CD4-positive, alpha-beta T cell treated with Interleukin-4 for 4 hours (primary cell): ENCODE measurements around the gene ADAMTS14.

Experiments
- DNase-seq: peaks from one replicate; pipeline ENCODE4 v3.0.0-alpha.2; 2020

ADAMTS14 gene

DNA sequence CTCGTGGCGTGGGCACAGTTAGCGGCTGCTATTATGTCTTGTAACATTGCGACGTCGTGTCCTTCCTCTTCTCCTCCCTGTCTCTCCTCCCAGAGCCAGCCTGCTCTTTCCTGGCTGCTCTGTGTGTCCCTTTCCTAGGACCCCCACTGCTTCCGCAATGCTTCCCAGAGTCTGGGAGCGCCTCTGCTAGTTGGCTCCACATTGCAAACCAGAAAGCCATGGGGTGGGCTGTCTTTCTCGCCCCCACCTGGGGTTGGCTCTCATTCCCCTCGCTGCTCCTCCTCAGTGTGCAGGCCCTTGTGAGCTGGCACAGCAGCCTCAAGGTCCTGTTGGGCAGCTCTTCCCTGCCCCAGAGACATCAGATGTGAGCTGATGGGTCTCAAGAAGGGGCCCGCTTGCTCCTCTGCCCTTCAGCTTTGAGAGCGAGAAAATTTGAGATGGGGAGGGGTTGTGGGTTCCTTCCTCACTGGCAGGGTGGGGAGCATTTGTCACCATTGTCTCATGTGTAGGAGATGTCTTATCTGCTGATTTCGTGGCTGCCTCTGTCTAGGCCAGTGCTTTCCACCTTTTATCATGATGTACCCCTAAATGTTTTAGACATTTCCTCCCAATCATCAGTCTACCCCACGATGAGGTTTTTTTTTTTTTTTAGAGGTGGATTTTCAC, 3.3 kb downstream of the ADAMTS14 start:
- DNase-seq: no peak

DNA sequence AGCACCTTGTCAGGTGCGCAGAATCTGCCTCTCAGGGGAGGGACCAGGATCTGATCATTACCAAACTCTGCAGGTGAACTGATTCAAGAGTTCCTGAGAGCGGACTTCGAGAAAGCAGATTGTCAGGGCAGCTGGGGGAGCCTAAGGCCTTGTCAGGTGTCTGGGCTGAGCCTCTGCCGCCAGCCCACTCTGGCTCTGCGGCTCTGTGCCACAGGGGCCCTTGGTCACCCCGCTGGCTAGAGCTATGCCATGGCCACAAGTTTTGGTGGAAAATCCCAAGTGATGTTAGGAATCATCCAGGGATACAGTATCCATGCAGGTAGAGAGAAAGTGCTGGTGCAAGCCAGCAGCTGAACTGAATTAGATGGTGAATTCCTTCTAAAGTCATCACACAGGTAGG, 4.2 kb downstream of the ADAMTS14 start:
- no peak for DNase-seq

DNA sequence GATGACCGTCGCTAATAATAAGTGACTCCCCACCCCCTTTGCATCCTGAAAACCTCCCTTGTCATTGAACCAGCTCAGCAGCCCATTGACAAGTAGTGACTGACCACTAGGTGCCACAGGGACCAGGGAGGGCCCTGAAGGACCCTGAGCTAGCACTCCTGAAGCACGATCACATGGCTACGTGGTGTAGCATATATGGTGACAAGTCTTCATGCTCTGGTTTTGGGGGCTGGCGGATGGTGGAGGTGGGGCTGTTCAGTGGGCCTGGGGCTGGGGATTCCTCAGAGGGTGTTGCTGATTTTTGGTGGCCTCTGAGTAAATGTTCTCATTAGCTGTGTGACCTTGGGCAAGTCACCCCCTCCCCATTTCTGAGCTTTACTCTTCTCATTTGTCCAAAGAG, 4.7 kb downstream of the ADAMTS14 start:
- DNase-seq: no peak

GRCh38 chr10:70677620-70678249, 5.4 kb downstream of the ADAMTS14 start:
- DNase-seq: no peak

DNA sequence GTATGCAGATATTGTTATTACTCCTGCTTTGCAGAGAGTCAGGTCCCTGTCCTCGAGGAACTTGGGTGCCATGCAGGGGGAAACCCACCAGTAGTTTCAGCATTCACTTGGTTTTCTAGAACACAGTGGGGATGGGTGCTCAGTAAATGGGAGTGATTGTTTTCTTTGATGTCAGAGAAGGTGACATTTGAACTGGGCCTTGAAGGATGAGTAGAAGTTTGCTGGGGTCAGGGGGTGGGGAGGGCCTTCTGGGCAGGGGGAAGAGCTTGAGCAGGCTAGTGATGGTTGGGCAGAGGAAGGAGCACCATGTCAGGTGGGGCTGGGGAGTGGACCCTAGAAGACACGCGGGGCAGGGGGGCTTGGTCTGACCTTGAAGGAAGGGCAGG, 5.9 kb downstream of the ADAMTS14 start:
- DNase-seq: no peak

DNA sequence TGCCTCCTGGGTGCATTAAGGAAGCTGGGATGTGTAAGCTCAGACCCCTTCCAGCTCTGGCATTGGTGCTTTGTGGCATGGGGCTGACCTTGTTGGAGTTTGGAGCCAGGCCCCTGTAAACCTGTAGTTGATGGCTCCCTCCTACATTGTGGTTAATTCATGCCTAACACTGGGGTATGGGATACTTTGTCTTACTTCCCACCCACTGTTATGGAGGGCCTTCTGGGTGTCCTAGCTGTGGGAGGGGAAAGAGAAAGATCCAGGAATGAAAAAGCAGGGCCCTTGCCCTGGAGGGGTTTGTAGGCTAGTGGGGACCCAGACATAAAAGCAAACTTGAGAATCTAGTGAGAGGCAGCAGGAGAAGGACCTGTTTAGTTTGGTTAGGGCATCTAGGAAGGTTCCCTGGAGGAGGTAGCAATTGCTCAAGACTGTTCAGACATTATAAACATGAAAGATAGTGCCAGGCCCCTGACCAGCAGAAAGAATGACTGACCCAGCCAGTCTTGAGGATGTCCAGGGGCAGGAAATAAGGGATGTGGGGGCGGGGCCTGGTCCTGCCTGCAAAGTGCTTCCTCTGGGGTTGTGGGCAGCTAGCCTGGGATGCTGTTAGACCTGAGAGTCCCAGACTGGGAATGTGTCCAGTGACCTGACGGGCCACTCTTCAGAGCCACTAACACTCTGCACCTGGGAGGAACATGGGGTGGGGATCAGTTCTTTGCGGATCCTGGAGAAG, 6.6 kb downstream of the ADAMTS14 start:
- no peak for DNase-seq

GRCh38 chr10:70679498-70679897, 7.2 kb downstream of the ADAMTS14 start:
- no peak for DNase-seq

DNA sequence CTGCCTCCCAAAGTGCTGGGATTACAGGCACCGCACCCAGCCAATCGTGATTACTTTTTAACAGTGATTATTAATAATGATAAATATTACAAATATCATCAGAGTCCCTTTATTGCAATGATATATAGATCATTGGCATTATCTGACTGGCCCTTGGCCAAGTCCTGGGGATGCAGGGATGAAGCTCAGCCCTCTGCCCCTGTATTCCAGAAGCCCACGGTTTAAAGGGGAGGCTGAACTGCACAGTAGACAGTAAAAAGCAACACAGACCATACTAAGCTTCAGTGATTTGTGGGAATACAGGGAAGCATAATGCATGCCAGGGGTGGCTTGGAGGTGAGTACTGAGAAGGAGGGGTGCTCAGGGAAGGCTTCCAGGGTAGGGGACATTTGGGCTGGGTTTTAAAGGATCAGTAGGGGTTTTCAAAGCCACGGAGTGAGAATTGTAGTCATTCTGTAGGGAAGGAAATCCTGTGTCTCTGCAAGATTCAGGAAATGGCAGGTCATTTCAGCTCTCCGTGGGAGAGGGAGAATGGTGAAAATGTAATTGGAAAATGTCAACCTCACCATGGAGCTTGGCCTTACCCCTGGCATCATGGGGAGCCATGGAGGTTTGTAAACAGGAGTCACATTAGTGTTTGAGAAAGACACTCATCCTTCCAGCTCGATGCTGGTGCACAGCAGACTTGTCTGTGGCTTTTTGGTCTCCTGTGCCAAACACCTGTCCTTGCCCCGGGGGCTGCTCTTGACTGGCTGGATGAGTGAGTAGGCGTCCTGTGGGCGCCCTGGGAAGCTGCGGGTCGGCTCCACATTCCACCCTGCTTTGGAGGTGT, 8.8 kb downstream of the ADAMTS14 start:
- no peak for DNase-seq

- no peak for DNase-seq
Observed at GRCh38 chr10:70681731-70682005, 9.4 kb downstream of the ADAMTS14 start.

DNA sequence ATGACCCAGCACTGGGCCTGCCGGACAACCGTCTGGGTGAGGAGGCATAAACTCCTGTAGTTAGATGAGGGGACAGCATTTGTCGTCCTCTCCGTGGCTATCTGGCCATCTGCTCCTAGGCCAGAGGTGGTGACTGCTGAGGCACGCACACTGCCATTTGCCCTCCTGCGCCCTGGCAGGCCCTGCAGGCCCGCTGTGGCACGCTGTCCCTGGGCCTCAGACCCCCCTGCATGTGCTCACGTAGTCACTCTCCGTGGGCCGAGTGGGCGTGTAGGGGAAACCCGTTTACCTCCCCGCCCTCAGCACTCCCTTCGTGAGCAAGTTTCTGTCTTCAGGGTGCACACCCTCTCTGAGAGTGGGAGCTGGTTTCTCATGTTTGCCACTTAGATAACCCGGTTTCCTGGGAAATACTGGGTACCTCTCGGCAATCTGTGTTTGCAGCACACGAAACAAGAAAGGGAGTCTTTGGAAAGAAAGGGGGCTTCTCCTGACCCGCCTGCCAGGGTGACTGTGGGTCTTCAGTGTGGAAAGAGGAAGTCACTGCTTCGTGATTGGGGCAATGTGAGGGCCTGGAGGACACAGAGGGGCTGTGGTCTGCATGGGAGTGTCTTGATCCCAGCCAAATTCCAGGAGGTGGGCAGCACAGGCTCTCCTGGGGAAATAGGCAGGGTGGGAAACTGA, 10.8 kb downstream of the ADAMTS14 start:
- DNase-seq: no peak

GRCh38 chr10:70683601-70683934, 11.3 kb downstream of the ADAMTS14 start:
- DNase-seq: no peak

- DNase-seq: no peak
Observed at GRCh38 chr10:70683940-70684339, 11.6 kb downstream of the ADAMTS14 start.

DNA sequence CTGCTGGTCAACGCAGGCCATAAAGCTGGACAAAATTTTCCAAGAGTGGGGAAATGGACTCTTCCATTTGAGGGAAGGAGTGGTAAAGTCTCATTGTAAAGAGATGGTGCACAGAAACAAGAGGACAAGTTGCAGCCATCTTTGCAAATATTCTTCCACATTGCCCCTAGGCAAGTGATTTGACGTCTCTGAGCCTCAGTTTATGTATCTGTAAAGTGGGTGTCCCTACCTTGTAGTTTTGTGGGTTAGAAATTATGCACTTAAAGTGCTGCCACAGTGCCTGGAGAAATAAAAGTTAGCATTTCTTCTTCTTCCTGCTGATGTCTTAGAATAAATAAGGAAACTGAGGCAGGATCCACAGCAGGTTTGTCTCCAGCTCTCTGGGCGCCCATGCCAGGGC, 12.1 kb downstream of the ADAMTS14 start:
- DNase-seq: no peak

DNA sequence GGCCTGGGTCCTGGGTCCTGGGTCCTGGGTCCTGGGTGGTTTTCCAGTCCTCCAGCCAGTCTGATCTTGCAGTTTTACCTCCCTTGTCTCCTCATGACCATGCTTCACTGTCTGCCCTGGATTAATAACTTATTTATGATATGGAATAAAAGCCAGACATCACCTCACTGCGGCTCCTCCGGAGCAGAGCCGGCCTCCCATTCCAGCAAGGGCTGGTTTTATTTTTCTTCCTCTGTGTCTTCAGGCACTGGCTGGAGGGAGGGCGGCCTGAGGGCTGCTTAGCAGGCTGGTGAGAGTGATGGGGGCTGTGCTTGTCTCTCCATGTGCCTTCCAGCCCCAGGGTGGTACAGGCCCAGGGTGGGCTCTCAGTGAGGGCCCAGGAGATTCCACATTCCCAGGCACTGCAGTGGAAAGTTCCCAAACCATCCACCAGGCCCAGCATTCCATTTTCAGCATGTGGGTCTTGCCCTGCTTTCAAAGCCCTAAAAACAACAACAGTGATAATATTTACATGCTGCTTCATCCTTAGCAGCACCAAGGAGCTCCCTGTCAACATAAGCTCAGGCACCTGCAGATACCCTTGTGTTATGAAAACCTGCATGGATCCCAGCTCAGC, 12.6 kb downstream of the ADAMTS14 start:
- DNase-seq: no peak

DNA sequence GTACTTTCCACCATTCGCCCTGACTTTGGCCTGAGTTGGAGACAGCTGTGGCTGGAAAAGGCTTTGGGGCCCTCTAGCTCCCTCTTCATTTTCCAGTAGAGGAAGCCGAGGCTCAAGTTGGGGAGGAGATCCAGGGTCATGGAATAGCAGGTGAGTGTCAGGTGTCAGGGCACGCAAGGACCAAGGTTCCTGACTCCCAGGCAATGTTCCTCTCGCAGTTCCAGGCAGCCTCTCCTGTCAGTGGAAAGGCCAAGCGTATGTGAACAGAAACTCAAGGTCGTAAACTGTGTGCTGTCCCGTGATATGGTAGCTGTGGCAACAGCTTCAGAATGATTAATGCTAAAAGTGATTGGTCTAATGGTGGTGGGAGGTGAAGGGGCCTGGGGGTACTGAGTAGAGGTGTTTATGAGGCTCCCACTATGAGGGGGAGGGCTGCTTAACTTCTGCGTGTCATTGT, 13.2 kb downstream of the ADAMTS14 start:
- no peak for DNase-seq

DNA sequence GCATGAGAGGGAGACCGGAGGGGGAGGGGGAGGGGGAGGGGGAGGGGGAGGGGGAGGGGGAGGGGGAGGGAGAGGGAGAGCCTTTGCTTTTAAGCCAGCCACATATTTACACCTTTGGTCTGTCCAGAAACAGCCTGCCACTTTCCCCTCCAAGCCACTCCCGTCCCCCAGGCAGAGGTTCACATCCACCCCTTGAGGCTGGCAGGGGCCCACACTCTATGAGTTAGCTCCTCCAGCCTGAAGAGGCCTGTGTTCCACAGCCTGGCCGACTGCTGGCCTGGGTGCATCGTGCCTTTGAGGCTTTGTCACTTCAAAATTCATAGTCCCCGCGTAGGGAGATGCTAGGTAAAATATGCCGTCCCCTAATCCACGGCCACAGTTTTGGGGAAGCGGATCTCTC, 16.5 kb downstream of the ADAMTS14 start:
- DNase-seq: no peak

DNA sequence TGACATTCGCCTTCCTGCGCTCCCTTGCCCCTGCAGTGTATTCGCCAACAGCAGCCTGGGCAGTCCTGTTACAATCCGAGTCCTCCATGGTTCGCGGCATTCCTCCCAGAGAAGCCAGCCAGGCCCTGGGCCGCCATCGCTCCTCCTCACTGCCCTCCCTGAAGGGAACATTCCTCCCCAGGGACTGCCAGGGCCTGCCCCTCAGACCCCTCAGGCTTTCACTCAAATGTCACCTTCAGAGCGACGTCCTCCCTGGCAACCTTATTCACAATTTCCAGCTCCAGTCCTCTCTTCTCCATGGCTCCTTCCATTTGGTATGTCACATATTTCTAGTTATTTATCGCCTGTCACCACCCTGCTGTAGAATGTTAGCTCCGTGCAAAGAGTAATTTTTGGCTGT, 17.4 kb downstream of the ADAMTS14 start:
- no peak for DNase-seq

DNA sequence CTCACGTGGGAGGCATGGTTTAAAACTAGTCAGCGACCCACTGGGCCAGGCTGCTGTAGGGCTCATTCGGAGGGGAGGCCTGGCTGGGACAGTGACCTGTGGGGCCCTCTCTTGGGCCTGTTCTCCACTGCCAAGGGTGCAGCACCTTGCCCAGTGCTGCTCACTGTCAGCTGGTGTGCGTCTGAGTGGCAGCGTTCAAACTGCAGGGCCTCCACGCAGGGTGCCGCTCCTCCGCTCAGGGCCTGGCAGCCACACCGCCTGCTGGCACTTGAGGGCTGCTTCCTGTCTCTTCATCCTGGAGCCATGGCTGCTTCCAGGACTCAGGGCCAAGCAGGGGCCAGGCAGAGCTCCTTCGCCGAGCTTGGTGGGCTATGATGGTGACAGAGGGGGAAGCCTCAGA, 18.3 kb downstream of the ADAMTS14 start:
- DNase-seq: no peak

DNA sequence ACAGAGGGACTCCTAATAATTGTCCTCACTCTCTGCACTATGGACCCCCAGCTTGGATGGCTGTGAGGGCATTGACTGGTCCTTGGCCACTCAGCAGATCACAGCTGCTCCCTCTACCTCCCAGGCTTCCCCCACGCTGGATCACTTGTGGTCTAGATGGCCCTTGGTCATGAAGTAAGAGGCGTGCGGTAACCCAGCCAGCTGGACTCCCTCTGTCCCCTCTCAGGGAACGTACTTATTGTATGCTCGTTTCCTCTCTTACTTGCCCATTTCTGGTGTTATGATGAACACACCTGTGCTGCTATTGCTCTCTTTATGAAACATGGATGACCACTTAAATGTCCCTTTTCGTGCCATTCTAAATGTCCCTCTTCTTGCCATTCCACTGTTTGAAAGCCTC, 19.3 kb downstream of the ADAMTS14 start:
- no peak for DNase-seq

- no peak for DNase-seq
Observed at GRCh38 chr10:70692043-70692603, 19.8 kb downstream of the ADAMTS14 start.

DNA sequence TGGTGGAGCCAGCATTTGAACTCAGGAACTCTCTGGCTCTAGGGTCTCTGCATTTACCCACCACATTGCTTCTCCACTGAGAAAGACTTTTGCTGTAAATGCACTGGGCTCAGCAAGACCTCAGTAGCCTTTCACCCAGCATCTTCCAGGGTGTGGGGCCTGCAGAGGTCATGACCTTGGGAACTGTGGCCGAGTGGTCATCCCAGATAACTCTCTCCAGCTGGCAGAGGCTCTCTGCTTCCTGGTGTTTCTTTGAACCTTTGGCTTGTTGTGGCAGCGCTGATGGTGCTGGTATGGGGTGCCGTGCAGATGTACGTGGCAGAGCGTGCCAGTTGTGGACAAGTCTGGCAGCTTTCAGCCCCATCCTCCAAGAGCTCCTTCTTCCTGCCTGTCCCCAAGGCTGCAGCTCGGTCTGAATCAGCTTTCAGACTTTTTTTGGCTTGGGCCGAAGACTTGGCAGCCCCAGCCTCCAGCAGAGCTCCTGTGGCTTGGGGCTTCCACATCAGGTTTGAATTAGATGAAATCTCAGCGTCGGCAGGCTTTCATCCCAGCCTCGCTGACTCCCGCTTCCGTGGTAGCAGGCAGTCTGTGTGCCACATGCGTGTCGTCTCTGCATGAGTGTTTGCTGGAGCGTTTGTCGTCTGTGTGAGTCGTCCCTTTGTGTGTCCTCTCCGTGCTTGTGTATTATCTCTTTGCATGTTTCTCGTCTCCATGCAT, 21.5 kb downstream of the ADAMTS14 start:
- DNase-seq: no peak
